DMS53 (cell line): ENCODE data around the gene PHLDB2.

Experiments
- DNase-seq: peaks from one replicate; lab custom pipeline; 2025; lab: John Stamatoyannopoulos, UW

PHLDB2 gene

DNA sequence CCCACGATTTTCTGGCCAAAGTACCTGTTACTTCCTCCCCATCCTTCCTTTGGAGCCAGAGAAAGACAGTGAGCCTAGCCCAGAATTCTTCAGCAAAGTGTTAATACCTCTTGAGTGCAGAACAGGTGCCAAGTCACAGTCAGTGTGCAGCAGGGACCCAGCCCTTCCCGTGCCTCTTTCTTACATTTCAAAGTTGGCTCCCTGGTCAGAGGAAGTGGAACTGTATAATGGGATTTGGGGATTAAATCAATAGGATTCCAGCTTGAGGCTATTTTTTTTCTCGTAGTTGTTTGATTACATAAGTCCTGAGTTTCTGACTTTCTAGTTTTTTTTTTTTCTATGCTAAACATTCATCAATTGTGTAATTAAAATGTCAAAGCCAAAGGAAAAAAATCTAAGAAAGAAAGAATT lies 67.2 kb downstream of the PHLDB2 start:
- no peak for DNase-seq

DNA sequence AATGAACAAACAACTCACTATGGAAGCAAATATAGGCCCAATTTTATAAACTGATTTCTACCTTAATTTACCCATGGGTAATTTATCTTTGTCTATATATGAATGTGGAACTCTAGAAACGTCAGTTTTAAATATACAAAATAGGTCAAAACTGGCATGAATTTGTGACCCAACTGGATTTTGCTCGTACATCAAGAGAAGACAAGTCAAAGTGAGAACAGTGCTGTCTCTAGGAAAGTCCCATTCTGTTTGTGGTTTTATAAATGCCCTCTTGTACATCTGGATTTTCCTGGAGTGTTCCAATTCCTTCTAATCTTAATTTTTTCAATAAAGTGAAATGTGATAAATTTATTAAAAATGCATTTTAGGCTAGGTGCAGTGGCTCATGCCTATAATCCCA lies 69.5 kb downstream of the PHLDB2 start:
- no peak for DNase-seq

DNA sequence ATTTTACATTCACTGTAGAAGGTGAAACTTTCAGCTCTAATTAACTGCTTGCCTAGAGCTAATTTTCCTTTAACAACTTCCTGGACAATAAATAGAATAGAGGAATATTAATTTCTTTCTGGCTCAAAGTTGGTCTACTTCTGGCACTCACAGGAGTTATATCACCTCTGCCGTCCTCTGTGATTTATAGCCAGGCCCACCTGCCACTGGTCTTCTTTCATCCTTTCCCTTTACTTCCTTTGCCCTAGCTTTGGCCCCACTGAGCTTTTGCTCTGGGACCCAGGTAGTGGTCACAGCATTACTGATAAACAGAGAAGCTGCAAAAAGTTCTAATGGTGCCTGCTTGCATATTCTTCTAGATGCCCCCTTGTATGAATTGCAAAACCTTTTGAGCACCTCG lies 70.4 kb downstream of the PHLDB2 start:
- DNase-seq, result no peak

DNA sequence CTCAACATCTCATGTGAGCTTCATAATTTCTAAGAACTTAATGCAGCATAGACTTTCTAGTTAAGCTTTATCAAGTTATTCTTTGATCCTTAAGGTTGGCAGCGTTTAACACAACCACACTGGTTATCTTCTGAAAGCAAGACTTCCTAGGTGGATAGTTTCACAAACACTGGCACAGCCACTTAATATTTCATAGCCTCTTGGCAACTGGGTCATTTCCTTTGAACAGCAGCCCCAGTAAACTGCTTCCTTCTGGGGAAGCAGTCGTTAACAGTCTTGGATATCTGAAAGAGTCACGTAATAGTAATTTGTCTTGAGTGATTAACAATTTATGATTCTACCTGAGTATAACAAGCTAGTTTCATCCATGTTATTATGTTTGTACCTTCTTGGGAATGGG lies 73.9 kb downstream of the PHLDB2 start:
- DNase-seq, result no peak

DNA sequence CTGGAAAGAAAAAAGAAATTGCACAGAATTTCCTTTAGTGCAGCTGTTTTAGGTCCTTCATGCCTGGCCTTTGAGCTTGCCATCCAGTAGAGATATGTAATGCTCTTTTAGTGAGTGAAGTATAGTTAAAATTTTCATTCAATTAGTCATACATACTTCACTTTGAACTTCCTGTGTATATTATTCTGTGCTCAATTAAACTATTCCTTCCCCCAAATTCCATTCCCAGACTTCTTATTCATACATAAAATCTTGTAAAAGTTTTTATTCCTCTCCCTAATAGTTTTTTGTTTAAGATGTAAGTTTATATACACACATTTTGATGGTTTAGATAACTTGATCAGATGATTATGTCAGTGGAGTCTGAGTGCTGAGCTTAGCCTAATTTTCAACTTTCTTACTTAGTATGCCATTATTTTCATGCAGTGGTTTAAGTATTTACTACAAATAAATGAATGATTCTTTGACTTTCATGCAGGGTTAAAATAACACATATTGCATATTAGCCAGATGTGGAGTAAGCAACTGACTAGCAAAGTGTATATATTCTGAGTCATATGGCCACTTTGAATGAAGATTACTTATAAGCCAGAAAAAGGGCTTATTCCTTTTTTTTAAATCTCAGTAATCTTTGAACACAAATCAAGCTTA lies 77.3 kb downstream of the PHLDB2 start:
- DNase-seq, result peak; percentile 6

DNA sequence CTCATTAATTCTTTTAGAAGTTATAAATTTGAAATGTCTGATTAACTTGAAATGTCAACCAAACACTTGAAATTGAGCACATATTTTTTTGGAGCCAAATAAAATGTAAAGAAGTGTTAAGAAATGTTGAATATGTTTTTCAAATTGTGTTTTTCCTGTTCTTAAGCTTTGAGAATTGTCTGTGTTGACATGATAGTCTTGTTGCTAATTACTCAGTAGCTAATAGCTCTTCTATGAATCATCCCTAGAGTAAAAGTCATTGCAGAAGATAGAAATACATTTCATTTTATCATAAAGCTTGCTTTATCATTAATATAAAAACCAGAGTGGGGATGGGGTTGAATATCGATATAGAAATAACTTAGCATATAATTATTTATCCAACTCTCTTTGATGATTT lies 77.9 kb downstream of the PHLDB2 start:
- peak; percentile 2 for DNase-seq

DNA sequence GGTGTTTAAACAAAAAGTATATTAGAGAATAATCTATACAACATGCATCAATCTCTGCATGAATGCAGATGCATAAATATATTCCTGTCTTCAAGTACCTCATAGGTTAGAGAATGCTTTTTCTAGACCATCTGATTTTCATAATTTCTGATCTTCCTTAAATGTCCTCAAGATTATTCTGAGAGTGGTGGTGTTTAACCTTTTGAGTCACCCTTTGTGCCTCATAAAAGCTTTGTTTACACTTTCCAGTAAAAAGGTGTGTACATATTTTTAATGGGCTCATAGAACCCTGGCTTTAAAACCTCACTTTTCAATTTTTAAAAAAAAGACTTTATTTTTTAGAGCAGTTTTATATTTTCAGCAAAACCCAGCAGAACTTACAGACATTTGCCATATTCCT lies 78.8 kb downstream of the PHLDB2 start:
- DNase-seq, result no peak

DNA sequence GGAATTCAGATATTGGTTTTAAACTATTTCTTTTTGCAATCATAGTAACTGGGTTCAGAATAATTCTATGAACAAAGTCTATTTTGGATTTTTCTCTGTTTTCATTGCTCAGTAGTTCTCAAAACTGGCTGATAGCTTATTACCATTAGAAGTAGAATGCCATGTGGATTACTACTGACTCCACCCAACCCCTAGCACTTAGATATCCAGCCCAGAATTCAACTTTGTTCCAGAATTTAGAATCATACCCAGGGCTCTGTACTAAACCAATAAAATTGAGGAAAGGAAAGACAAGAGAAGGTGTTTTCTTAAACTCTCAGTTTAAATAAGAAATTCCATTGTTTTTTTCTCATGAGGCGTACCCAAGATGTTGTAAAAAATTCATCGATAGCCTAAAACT lies 80.8 kb downstream of the PHLDB2 start:
- no peak for DNase-seq

DNA sequence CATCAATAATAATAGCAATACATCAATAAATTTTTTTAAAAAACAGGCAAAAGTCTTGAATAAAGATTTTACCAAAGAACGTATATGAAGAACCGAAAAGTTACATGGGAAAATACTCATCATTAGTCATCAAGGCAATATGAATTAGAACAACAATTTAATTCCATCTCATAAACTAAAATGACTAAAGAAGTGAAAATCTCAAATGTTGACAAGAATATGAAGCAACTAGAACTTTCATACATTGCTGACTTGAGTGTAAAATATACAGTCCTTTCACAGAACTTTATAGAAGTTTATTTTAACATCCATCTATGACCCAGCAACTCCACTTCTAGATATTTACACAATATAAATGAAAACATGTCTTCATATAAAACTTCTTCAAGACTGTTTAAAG lies 84.5 kb downstream of the PHLDB2 start:
- no peak for DNase-seq

DNA sequence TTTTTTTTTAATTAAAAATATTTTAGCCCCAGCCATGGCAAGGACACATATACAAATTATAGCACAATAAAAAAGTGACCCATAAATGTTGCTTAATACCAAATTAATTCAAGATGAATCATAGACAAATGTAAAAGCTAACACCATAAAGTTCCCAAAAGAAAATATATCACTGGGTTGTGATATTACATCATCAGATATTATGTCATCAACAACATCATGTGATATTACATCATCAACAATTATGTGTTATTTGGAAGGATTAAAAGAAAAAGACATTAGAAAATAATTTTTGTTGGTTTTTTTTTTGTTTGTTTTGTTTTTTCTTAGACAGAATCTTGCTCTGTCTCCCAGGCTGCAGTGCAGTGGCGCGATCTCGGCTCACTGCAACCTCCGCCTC lies 85.3 kb downstream of the PHLDB2 start:
- no peak for DNase-seq

DNA sequence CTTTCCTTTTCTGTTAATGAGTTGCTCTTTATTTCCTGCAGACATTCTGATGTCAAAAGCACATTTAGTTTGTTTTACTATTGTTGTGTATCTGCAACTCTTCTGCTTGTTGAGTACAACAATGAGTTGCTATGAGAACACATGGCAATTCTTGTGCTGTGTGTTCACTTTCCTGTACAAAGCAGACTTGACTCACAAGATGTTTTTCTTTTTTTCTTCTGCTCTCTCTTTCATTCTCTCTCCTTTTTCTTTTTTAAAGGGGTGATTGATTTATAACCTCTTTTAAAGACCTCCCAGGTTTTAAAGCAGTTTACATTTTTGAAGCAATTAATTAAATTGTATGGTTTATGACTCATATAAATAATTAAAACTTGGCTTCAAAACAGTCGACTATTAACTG lies 88.2 kb downstream of the PHLDB2 start:
- peak; percentile 1 for DNase-seq

DNA sequence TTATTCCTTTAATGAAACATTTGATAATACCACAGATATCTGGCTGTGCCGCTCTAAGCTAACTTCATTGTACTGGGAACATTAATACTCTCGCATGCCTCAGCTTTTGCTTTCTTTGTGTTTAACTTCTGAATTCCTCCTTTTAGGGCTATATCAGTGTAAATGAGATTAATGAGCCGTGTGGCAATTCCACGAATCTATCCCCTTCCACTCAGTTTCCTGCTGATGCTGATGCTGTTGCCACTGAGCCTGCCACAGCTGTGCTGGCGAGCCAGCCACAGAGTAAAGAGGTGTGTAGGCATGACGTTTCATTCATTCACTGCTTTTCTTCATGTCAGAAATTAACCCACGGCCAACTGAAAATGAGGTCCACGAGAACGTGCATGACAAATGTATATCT lies 89.7 kb downstream of the PHLDB2 start:
- no peak for DNase-seq

DNA sequence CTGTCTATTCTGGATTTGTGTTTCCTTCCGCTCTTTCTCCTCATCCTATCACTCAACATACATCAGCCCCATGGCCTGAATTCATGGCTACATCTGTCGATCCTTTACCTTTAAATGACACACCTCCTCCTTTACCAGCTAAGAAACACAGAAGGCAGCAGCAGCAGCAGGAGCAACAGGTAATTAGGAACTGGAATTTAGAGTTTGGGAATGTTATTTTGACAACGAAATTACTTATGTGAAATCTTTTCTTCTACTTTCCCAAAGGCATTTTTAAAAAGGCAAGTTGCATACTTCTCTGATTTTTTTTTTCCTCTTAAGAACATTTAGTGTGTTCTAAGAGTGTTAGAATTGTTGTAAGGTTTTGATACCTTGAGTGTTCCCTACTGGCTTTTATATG lies 90.6 kb downstream of the PHLDB2 start:
- no peak for DNase-seq

DNA sequence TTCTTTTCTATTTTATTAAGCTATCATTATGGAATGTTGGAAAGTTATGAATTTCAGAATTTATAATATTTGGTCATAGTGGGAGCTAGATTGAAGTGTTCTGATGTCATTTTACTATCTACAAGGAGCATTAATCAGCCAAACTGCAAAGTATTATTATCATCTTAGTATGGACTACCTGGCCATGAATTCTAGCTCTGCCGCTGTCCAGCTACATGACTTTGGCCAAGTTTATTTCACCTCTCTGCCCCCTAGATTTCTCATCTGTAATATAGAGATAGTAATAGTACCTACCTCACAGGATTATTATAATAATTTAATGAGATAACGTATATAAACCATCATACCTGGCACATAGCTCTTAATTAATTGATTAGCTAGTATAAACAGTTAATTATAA lies 92.0 kb downstream of the PHLDB2 start:
- no peak for DNase-seq

DNA sequence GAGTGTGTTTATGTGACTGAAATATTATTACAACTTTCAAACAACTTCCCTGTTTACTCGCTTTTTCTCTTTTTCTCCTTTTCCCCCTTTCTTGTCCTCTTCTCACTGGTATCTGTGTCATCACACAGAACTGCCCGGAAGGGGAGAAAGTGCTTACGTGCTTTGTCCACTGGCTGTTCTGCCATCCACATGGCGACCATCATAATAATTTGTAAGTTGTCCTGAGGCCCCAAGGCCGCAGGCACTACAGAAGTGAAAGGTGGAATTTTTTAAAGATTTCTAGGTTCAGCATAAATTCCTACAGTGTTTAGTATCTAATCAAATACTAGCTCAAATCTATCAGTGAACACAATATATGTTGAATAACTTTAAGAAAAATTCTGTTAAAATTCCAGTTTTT lies 93.0 kb downstream of the PHLDB2 start:
- DNase-seq, result no peak

DNA sequence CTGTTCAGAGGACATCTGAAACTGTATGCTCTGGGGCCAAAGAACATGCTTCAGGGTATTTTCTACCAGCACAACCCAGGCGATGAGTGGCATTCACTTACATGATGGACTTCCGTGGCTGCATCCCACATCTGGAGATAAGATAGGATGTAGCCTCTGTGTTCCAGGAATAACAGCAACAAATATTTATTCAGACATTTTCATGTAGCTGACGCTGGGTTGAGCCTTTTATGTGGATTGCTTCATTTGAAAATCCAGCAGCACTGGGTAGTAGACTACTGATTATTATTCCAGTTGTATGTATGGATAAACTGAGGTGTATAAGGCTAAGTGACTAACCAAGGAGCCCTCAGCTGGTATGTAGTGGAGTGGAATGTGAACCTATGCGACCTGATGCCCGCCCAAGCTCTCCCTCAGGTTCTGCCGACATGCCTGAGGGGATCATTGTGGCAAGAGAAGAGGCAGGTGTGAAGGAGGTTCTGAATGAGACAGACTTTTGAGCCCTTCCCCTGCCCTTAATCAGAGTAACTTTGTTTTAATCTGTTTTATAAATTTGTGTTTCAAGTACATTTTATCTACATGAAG lies 93.9 kb downstream of the PHLDB2 start:
- no peak for DNase-seq

DNA sequence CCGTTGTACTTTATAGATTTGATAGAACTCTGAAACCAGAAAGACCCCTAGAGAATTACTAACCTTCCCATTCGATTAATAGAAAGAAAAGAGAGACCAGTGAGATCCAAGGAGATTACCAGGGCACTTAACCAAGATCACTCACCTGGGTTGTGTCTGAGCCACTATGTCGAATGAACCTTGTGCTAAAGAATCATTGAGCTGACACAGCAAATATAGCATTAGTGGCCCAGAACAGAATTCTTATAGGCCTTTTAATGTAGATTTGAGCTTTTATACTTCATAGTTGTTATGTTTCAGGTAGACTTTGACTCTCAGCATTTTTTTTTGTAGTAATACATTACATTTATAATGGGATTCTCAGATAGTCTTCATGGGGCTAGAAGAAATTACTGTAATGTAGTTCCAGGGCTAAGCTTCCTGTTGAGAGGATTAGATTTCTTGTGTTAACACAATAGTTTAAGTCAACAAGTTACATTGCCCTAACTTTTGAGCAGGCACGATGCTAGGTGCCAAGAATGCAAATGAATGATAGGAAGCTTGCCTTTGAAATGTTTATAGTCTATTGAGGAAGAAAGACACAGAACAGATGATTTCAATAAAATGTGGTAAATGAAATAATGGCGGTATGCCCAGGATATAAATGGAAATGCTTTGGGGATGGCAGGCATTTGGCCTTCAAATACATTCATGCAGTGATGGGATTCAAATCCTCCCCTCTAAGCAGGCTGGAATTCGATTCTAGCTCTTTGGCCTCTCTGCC lies 95.3 kb downstream of the PHLDB2 start:
- no peak for DNase-seq

DNA sequence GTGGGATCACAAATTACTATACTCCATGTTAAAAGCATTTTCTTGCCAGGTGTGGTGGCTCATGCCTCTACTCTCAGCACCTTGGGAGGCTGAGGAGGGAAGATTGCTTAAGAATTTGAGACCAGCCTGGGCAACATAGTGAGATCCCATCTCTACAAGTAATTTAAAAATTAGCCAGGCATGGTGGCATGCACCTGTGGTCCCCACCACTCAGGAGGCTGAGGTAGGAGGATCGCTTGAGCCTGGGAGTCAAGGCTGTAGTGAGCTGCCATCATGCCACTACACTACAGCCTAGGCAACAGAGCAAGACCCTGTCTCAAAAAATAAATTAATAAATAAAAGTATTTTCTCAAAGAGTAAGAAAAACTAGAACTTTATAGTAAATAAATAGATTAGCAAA lies 96.8 kb downstream of the PHLDB2 start:
- no peak for DNase-seq

DNA sequence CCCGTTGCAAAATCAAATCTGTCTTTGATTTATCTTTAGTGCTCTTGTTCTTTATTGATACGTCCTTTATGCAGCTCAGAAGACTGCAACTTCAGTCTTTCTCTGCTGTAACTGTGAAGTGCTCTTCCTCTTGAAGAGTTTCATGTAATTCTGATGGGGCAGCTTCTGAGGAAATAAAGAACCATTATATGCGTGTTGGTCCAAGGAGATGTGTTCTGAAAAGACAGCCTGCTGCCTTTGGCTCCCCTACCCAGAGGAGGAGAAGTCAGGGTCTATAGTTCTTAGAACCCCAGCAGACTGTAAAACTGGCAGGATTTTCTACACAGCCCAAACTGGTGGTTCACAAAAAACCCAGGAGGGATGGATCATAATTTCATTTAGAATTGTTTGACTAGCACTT lies 97.4 kb downstream of the PHLDB2 start:
- DNase-seq, result no peak

DNA sequence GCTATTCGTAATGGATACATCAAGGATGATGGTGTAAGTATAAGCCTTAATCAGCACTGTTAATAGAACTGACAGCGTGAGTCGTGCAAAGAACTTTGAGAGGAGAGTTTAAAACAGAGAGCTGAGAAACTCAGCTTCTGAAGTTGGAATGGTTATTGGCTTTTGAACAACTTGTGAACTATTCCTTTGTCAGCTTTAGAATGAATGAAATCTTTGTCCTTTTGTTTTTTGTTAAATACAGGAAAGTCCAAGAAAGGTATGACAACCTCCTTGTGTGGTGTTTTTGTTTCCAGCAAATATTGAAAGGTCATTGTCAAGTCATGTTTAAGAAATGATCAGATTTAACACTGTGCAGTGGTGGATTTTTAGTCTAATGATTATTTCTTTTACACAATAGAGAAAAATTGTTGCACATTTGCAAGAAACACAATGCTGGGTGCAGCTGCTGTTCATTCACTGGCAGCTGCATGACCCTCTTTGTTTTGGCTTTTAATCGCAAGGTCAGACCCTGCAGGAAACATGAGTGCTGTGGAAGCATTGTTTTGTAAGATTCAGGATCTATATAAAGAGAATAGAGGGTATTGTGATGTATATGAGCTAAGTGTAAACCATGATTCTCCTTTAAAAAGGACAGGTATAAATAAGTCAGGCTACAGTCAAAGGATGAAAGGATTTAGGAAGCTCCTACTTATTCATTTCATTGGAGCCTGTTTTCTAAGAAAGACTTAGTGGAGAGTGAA lies 98.1 kb downstream of the PHLDB2 start:
- no peak for DNase-seq

DNA sequence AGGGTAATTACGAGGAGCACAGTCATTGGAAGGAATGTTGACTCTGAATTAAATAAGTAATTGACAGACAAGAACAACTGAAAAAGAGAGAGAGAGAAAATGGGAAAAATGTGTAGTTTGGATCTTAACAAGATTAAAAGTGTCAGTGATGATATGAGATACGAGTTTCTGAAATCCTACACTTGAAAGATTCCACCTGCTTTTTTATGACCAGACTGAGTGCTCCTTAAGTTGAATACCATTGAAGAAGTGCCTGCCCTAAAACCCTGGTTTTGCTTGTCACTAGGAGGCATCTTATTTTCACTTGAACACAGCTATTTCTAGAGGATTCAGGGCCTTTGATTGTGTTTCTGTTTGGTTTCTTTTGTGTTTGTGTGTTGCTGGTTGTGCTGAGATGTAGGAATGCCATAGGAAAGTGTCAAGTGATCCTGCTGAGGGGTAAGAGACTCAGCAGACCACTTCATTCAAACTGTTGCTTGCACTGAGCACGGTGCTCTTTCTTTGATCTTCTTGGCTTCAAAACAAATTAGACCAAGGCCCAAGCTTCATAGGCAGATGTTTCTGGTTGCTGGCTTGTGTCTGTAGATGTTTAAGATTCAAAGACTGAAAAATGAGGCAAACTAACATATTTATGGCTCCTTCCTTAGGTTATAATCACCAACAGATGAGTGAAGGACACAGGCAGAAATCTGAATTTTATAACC lies 102.5 kb downstream of the PHLDB2 start:
- no peak for DNase-seq

DNA sequence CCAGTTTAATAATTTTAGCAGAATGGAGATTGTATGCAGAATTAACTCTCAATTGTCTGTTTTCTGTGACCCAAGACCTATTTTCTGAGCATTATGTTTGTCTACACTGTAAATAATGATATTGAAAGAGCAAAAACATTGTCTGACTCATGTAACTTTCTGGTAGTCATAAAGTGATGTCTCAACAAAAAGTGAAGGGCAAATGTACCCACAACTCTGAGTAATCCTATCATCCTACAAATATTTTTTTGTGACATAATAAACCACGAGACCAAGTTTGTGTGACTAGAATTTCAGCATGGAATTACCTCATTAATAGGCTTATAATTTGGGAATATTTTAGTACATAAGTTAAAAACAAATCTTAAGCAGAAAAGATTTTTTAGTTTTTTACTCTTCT lies 104.4 kb downstream of the PHLDB2 start:
- DNase-seq, result no peak
